Astrocyte (in vitro differentiated cells and primary cell): Measurements from ENCODE around the gene MFSD6.

ENCODE experiments used
- CTCF ChIP-seq: IDR thresholded peaks from 2 replicates; pipeline ENCODE4 v1.5.1; 2011; ENCODE audit warnings: low read depth, mild to moderate bottlenecking, inconsistent platforms, low read length, moderate library complexity; ENCODE audit not compliant: insufficient read depth
- EZH2 ChIP-seq: IDR thresholded peaks from 2 replicates; pipeline ENCODE4 v1.6.1; 2012; ENCODE audit warnings: mild to moderate bottlenecking, low read length, inconsistent platforms; ENCODE audit not compliant: insufficient read depth

GRCh38 chr2:190407662-190408537, at the start of gene MFSD6:
- TF ChIP-seq CTCF (no peak), EZH2 (peak; percentile 30)
